ENCODE results near the gene MICAL2.

- TF ChIP-seq CTCF (IDR thresholded peaks at IDR 0.05 in 2 of 3, conservative IDR thresholded peaks at IDR 0.05 in 1 of 3; ENCODE audit: borderline replicate concordance in 1 of 3, insufficient read depth in 1 of 3, low read depth in 2 of 3, low read length in 2 of 3) (no peak), MAX (IDR thresholded peaks at IDR 0.05) (no peak), REST (IDR thresholded peaks at IDR 0.05; ENCODE audit: low read depth) (no peak), EGR1 (IDR thresholded peaks at IDR 0.05; ENCODE audit: low read depth) (no peak), EZH2 (IDR thresholded peaks at IDR 0.05) (no peak)
These were observed 4.9 kb upstream of the MICAL2 start for GRCh38 chr11:12105471-12105870.

Data from HCT116 (cell line).